HG02840 (cell line): ENCODE results near the gene CHST1.

ENCODE experiments used
- ATAC-seq: cut with Tn5 transposase; IDR thresholded peaks from one replicate; pipeline ENCODE4 v1.9.1; 2021; ENCODE audit warnings: mild to moderate bottlenecking, moderate library complexity, moderate number of reproducible peaks; ENCODE audit not compliant: unreplicated experiment, low FRiP score

Gene CHST1

DNA sequence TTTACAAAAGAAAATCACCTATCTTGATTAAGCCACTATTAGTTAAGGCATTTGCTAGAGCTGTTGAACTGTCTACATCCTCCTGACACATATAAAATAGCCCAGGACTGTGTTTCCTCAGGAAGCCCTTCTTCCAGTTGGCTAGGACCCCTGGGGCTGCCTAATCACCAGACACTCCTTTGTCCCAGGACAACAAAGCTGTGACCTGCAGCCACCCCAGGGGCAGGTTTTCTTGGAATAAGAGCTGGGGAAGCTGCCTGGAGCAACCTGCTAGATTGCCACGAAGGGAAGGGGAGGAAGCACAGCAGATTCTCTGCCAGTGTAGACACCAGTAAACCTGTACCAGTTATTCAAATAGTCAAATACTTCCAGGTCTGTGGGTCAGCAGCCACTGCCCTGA lies 17.6 kb downstream of the CHST1 start:
- ATAC-seq: no peak

DNA sequence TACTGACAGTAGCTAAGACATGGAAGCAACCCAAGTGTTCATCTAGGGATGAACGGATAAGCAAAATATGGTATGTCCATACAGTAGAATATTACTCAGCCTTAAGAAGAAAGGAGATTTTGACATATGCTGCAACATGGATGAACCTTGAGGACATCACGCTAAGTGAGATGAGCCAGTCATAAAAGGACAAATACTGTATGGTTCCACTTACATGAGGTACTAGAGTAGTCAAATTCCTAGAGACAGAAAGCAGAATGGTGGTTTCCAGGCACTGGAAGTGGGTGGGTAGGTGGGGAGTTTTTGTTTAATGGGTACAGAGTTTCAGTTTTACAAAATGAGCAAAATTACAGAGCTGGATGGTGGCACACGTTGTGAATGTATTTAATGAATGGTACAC lies 18.1 kb downstream of the CHST1 start:
- no peak for ATAC-seq

DNA sequence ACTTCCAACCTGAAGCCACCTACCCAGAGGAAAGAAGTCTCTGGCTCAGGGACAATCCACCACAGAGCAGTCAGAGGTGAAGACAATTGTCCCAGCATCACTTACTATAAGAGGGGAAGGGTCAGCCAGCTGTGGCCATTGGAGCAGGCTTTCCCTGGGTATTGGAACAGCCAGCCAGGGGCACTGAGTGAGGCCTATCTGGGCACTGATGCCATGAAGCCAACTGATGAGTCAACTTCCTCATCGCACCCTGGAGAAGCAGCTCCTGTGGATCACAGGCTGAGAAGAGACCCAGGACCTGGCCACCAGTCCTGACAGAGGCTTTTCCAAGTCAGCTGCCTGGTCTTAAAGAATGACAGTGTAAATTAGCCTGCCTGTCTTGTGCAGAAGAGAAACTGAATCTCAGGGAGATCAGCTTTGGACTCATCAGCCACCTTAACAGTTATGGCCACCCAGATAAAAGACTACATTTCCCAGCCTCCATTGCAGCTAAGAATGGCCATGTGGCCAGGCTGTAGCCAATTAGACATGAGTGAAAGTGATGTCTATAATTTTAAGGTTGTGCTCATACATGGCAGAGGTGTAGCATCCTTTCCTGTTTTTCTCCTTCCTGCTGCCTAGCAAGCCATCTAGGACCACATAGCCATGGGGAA lies 19.0 kb downstream of the CHST1 start:
- no peak for ATAC-seq

DNA sequence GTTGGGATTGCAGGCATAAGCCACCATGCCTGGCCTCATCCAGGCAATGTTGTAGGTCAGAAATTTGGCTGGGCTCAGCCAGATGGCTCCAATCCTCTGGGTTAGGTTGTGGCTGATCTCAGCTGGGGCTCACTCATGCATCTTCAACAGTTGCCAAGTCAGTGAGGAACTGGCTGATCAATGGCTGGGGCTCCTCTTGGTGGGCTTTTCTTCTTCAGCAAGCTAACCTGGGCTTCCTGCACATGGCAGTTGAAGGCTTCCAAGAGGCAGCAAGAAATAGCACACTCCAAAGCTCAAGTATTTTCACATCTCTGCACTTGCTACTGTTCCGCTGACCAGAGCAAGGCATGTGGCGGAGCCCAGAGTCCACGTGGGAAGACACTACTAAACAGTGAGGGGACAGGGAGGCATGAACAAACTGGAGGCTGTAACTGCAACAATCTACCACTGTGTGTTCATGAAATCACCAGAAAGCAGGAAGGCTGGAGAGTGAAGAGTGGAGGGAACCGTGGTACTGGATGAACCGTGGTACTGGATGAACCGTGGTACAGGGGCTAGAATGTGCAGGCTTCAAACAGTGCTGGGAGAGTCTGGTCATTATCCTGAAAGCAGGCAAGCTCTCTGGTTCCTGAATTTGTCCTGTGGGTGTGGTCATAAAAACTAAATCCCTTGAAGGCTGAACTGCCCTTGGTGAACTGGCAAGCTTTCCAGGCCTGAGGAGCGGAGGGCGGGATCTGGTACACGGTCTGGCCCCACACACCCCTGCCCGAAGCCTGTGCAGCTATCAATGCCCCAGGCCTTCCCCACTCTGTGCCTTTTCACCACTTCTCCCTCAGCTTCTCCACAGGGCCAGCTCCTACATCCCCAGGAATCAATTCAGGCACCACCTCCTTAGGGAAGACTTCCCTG lies 20.2 kb downstream of the CHST1 start:
- no peak for ATAC-seq

DNA sequence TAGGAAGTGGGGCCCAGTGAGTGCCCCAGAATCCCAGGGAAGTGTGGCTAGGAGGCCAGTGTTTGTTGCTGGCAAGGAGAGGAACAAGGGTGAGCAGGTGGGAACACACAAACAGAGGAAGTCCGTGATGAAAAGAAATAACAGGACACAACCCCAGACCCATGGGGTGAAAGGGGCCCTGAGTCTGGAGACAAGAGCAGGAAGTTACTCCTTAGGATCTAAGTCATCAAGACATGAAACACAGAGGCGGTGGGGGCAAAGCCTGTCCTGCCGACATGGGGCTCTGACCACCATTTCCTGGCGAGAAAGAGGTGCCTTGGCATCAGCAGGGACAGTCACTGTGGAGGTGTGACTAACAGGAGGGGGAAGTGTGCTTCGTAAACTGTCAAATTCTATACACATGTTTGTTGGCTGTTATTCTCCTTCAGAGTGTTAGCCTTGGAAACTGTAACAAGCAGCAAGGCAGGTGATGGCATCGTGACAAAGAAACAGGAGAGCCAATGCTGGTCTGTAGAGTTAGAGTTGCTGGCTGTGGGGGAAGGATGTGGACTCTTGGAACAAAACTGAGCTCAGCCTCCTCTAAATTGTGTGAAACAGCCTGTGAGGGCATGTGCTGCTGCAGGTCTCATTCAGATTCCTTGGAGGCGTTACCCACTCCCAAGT lies 21.7 kb downstream of the CHST1 start:
- no peak for ATAC-seq

DNA sequence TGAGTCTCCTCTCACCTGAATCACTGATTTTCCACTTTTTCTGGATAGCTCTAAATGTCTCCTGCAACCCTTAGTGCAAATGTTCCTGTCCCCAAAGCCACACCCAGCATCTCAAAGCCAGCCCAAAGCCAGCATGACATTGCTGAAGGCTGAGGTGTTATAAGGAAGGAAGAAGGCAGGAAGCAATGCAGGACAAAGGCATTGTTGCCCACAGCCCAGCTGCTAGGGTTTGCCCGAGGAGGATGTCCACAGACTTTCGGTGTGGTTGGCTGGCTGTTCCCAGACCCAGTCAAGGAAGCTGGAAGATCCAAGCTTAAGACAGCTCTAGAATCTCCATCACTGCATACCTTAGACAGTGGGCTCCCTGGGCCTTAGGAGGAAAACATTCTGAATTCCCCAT lies 23.5 kb downstream of the CHST1 start:
- ATAC-seq: no peak

DNA sequence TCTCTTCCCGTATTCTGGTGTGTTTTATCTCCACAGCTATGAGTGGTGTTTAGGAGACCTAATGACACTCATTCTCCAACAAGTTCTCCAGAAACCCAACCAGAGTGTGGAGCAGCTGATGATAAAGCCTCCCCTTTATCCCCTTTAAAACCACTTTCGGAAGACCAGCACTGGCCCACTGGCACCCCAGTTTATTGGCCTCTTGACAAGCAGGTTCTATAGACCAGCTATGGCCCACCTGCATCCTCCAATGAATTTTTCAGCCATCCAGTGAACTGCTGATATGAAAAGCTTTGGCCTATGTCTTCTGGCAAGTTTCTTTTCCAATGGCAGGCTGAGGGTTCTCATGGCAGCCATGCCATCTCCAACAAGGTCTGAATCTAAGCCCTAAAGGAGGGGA lies 27.4 kb downstream of the CHST1 start:
- no peak for ATAC-seq

DNA sequence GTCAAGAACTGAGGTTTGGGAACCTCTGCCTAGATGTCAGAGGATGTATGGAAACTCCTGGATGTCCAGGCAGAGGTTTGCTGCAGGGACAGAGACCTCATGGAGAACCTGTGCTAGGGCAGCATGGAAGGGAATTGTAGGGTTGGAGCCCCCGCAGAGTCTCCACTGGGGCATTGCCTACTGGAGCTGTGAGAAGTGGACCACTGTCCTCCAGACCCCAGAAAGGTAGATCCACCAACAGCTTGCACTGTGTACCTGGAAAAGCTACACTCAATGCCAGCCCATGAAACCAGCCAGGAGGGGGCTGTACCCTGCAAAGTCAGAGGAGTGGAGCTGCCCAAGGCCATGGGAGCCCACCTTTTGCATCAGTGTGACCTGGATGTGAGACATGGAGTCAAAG lies 29.5 kb downstream of the CHST1 start:
- ATAC-seq: no peak

DNA sequence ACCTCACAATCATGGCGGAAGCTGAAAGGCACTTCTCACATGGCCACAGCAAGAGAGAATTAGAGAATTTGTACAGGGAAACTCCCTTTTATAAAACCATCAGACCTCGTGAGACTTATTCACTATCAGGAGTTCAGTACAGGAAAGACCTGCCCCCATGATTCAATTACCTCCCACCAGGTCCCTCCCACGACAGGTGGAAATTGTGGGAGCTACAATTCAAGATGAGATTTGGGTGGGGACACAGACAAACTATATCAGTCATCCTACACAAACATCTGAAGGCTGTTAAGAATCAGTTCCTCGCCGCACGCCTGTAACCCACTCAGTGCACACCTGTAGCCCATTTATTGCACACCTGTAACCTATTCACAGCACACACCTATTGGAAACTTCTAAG lies 39.8 kb downstream of the CHST1 start:
- no peak for ATAC-seq

DNA sequence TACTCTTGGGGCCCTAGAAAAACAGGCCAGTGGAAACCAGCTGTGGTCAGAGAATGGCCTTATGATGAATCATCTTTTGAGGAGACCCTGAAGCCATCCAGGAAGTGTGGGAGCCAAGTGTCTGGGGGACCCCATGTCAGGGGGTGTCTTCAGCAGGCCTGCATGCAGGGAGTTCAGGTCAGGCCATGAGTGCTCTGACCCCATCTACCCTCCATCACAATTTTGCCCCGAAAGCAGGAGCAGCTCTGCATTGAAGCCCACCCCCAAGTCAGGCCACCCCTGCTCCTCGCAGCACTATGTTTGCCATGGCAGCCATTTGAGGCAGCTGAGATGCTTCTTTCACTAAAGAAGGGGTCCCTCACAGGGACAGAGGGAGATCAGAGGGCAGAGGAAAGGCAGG lies 41.3 kb downstream of the CHST1 start:
- no peak for ATAC-seq

DNA sequence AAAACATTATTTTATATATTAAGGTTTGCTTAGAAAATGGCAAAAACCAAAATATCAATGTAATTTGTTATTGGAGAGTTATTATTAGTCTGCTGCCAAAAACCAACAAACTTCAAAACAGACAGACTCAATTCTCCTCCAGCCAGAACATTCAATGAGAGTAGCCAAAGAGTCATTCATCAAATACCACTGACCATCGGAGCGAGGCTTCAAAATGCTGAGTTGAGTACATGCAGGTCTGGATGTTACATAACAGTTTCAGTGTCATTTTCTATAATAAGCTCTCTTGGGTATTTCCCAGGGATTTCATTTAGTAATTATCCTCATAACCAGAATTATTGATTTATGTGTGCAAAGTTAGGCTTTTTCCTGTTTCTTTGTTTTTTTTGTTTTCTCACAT lies 42.6 kb downstream of the CHST1 start:
- no peak for ATAC-seq

DNA sequence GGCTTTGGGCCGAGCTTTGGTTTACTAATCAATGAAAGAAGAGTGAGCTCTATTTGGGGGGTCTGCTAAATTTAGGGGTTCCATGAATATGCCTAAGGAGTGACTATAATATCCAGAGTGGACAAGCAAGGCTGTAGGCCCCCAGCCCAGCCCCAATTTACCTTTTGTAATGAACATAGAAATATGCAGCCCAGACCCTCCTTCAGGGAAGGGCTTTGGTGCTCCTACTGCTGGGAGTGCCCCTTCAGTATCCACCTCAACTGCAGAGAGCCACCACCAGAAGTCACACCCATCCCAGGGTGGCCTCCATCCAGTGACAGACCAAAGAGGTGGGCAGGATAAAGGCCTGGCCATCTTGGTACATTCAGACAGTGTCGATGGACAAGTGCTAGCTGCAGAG lies 43.1 kb downstream of the CHST1 start:
- no peak for ATAC-seq

DNA sequence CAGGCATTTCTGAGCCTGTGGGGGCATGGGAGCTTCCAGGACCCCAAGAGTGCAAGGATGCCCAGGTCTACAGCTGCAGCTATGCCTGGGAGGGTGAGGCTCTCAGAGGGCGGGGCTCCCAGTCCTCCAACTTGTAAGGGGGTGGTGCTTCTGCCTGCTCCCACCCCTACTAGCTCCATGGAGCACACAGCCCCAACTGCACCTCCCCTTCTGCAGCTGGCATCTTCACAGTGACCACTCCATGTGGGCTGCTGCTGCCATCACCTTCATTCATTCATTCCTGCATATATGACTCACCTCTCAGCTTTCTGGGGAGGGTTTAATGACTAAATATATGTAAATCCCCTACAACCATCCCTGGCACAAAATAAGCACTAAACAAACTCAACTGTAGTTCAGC lies 43.8 kb downstream of the CHST1 start:
- ATAC-seq: no peak

DNA sequence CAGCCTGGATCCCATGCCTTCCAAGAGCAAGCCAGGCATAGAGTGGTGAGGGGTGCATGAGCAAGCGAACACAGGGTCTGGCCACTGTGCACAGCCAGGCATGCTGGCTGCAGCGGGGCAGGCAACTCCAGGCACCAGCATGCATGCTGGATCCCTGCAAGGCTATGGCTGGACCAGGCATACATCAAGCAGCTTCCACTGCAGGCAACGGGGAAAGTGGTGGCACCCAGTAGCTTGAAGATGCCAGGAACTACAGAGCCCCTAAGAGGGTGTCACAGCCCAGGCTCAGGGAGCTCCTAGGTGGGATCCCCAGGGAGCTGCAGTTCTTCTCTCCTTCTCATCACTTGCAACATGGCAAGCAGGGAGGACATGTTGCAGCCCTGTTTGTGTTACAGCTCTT lies 45.2 kb downstream of the CHST1 start:
- no peak for ATAC-seq

DNA sequence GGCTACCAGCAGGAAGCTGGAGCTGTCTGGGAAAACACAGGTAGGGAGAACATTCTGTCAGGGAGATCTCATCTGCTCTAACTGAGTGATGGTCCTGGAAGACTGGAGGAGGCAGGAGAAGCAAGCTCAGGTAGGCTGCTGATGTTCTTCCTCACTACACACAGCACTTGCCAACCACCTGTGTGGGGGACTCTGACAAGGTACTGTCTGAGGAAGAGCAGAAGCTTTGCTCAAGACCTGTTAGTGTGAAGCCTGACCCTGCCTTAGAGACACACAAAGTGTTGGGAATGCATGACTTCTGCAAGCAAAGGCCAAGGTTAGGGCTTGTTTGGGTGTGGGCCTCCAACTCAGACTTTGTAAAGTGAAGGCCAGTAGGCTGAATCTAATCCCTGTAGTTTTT lies 46.5 kb downstream of the CHST1 start:
- ATAC-seq: no peak

DNA sequence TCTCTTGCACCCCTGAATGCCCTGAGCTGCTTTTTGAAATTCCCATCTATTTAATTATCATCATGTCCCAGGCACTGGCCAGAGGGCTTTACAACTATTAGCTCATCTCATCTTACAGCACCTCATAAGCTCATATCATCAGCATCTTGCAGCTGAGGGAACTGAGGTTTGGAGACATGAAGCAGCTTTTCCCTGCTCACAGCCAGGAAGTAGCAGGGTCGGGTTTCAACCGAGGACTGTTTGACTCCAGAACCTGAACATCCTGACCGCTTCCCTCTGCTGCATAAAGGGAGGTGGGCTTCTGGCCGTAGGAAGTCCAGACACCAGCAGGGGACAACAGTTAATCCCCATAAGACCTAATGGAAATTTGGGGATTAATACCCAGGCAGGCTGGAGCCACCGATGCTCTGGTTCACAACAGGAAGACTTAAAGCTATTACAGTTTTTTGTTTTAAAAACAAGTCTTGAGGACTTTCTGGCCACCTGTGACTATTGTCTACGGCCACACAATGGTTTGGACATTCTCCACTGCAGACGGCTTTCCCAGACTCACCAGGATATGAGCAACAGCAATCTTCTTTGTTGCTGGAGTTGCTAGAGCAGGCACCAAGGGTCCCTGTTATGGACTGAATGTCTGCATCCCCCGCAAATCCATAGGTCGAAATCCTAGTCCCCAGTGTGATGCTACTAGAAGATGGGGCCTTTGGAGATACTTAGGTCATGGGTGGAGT lies 47.4 kb downstream of the CHST1 start:
- ATAC-seq: no peak

DNA sequence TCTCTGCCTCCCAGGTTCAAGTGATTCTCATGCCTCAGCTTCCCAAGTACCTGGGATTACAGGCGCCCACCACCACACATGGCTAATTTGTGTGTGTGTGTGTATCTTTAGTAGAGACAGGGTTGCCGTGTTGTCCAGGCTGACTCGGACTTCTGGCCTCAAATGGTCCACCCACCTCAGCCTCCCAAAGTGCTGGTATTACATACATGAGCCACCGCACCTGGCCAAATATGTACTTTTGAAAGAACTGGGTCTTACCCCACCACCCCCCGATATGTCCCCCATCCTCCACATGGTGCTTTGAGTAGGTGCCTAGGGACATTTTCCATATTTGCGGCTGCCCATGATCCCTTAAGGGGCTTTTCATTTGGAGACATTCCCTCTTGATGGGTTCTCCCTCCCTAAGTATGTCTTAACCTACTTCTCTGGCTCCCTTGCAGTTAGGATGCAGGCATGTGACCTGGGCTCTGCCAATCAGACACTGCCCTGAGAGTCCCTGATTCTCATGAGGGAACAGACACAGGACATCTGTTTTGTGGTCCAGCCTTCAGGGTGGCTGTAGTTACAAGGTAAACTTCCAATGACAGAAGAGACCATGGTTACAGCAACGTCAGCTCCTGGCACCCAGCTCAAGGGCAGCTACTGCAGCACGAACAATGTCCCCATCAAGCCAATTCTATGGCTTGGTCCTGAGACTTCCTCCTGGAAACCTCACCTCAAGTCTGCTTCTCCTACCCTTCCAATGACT lies 48.4 kb downstream of the CHST1 start:
- no peak for ATAC-seq

DNA sequence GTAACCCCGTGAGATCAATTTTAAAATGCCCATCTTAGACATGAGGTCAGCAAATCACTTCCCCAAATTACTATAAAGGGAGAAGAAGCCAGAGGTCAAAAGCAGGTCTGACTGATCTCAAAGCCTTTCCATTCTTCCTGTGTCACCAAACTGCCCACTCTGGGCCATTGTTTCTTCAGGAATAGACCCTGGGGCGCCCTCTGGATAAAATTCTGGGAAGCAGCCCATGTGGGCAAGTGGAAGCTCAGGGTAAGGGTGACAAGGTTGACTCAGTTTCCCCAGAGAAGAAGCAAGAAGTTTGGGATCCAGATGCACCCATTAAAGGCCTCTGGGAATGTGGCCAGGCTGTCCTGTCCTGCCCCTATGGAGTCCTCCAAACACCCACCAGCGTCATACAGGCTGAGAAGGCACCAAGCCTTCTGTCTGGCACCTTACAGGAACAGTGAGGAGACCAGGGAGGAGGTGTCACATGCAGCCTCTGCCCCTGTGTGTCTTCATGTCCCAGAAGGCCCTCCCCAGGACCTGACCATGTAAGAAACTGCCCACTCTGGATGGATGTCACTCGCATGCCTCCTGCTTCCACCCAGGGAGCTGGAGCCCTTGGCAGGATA lies 50.1 kb downstream of the CHST1 start:
- ATAC-seq: no peak

DNA sequence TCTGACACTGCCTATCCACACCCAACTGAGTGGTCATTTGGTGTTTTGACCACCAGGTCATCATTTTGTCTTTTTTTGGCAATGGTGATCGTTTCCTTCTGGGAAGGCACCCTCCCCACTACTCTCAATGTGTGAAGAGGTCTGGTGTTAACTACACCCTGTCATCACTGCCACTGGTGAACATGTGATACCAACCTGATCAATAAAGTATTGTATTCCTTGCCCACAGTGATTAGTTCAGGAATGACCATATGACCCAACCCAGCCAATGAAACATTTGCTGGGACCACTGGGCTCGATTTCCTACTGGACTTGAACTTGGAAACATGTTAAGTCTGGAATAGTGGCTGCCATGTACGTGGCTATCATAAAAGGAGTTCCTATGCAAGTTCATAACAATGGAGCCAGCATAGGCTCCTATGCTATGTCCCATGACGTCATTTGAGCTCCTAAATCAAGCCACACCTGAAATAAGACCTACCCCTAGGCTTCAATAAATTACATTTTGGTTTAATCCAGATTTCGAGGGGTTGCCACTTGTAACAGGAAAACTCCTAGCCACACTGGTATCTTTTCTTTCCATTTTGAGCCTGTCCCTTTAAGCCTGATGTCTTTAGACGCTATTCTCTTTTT lies 51.1 kb downstream of the CHST1 start:
- ATAC-seq: no peak
